GM18505 (cell line): Measurements from ENCODE around the gene LONRF3.

Source experiments
- ATAC-seq: cut with Tn5 transposase; IDR thresholded peaks from one replicate; pipeline ENCODE4 v1.9.1; 2021; ENCODE audit not compliant: unreplicated experiment
- POLR2A ChIP-seq: IDR thresholded peaks from 4 replicates; pipeline ENCODE4 v1.6.1; 2011; ENCODE audit warnings: borderline replicate concordance; ENCODE audit not compliant: insufficient read depth, insufficient read length; ENCODE audit errors: extremely low read depth

LONRF3 gene

GRCh38 chrX:119036107-119037029 lies 62.0 kb downstream of the LONRF3 start:
- no peak for ATAC-seq
- no peak for TF ChIP-seq POLR2A

DNA sequence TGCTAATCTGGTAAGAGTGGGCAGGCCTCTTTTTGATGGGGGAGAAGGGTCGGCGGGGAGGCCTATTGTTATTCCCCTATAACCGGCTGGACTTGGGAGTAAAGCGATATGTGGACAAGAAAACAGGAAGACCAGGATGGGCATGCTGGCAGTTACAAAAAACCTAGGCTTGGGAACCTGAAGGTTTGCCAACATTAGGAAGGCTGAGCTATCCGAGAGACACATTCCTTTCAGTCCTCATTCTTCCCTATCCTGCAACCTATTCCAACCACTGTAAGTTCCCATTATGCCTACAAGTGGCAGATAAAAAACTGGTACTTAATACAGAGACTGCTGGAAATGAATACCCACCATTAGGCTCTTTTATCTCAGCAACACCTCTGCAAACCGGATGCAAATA lies 66.0 kb downstream of the LONRF3 start:
- TF ChIP-seq POLR2A: no peak
- no peak for ATAC-seq

- ATAC-seq: no peak
- TF ChIP-seq POLR2A: no peak
Measured at GRCh38 chrX:119041175-119041574, 66.8 kb downstream of the LONRF3 start.

DNA sequence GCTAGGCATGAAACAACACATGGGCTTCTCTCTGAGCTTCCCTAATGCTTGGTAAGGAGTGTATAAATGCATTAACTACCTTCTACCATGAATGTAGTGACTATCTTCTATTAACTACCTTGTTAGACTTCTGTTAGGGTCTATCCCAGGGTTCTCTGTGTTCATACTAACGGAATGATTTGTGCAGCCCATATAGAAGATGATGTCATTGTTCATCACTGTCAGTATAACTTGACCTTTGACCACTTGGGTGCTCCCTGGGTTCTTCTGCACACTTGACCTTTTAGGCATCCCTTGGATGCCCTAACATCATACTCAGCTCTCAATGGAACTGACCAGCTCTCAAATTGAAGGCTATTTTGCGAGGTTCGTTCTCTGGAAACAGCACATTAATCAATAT lies 67.6 kb downstream of the LONRF3 start:
- no peak for TF ChIP-seq POLR2A

GRCh38 chrX:119042996-119043395 lies 68.6 kb downstream of the LONRF3 start:
- ATAC-seq: no peak
- TF ChIP-seq POLR2A: no peak

More for the DNA sequence above, 67.6 kb downstream of the LONRF3 start:
- no peak for ATAC-seq

DNA sequence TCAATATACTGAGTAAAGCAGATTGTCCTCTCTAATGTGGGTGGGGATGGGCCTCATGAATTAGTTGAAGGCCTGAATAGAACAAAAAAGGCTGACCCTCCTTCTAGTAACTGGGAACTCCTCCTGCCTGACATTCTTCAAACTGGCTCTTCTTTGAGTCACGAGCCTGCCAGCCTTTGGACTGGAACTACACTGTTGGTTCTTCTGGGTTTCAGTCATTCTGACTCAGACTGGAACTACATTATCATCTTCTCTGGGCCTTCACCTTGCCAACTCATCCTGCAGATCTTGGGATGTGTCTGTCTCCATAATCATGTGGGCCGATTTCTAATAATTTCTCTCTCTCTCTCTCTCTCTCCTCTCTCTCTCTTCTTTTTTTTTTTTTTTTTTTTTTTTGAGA lies 71.5 kb downstream of the LONRF3 start:
- no peak for TF ChIP-seq POLR2A
- ATAC-seq: no peak

DNA sequence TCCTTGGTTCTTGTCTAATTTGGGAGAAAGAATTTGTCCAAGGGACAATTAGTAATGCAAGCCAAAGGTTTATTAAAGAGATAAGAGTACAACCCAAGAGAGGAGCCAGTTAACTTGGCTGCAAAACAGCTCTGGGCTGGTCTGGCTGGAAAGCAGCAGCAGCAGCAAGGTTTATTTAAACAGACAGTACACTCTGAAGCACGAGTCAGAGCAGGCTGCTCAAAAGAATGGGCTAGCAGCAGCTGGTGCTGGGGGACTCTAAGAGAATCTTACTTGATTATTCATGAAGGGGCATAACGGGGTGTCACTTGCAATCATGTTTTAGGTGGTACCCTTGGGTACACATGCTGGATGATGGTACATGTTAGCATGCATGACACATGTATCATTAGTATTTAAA lies 81.3 kb downstream of the LONRF3 start:
- no peak for TF ChIP-seq POLR2A
- no peak for ATAC-seq

- ATAC-seq: no peak
- no peak for TF ChIP-seq POLR2A
Measured at GRCh38 chrX:119062750-119063374, 88.4 kb downstream of the LONRF3 start.

DNA sequence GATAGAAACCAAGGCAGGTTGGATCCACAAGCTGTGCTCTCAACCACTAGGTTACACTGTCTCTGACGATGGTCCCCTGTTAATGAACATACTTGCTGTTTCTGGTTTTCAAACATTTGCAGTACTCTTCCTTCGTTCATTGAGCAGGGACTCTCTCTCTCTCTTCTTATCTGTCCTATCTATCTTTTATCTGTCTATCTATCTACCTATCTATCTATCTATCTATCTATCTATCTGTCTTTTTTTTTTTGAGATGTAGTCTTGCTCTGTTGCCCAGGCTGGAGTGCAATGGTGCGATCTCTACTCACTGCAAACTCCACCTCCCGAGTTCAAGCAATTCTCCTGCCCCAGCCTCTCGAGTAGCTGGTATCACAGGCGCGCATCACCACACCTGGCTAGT lies 89.0 kb downstream of the LONRF3 start:
- no peak for TF ChIP-seq POLR2A
- no peak for ATAC-seq

DNA sequence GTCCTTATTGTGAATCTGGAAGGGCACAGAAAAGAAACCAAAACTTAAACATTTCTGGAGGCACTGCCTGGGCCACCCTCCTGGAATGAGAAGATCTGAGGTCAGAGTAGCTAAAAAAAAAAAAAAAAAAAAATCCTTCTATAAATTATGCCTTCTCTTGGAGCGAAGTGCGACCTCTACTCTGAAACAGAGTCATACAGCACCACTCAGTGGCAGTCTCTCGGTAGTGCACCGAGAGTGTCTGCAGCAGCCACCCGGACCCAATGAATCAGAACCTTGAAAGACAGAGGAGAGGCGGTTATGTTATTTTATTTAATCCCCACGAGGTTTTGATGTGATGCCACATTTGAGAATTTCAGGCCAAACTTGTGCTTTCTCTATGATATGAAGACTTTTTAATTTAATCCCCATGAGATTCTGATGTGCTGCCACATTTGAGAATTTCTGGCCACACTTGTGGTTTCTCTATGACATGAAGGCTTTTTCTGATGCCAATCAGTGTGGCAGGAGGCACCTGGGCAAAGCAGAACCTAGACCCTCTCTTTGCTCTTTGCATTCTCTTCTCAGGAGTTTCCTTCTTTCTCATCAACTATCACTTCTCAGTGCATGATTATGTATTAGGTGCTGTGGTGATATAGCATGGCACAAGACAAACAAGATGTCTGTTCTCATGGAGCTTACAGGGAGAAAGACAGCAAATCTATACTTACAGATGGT lies 92.8 kb downstream of the LONRF3 start:
- no peak for TF ChIP-seq POLR2A
- peak; percentile 47 for ATAC-seq
